ENCODE results near the gene ITGAV.
A peak's percentile ranks its signal among the peaks of the same experiment; 100 is the strongest.

ITGAV gene

DNA sequence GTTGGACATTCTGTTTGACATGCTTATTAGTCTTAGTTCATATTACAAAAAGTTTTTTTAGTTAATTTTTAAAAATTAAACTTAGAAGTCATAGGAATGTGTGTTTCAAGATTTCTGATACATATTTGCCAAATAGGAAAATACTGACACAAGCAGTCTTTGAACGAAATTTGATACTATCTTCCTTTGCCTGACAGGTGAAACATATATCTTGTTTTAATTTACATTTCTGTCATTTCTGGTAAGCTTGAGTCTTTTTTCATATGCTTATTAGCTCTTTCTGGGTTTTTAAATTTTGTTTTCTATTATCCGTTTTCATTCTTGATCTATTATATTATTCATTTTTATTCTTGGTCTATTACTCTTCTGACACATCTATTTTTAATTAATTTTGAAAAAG, 24.5 kb downstream of the ITGAV start:
- no peak for DNase-seq

DNA sequence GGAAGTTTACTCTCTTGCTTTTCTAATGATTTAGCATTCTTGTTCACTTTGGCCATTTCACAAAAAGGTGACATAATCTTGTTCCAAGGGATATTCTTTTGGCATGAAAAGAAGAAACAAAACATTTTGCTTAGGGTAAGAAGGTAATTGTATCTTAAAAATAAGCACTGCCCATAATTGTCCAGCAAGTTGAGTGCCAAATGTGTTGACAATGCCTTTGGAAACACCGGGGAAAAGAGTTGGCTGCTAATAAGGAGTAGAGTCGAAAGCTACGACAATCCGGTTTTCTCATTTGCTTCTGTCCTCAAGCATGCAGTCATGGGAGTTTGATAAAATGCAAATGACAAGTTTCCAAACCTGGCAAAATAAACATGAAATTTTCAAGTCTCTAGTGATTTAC, 27.3 kb downstream of the ITGAV start:
- DNase-seq = no peak

DNA sequence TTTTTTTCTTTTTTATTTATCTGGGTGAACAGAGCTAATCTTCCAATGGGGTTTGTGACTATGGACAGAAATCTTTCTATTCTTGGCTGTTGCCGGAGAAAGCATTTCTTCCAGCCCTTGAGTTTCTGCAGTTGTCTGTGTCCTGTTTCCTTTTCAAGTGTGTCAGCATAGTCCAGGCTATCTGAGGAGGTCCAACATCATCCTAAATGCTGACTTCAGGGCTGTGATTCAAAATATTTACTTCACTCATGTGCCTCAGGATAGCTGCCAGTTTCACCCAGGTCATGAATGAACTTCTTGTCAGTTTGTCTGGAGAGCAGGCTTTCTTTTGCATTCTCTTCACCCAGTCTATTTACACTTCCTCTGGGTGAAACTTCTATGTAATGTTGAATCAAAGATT, 27.9 kb downstream of the ITGAV start:
- no peak for DNase-seq

DNA sequence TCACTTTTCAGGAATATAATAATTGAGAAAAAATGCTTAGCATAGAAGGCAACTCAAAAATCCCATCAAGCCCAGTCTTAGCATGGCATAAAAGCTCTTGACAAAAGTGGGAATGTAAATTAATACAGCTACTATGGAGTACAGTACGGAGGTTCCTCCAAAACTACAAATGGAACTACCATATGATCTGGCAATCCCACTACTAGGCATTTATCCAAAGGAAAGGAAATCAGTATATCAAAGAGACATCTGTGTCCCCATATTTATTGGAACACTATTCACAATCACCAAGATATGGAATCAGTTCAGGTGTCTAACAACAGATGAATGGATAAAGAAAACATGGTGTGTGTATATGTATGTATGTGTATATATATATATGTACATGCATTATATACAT, 28.8 kb downstream of the ITGAV start:
- DNase-seq = no peak

DNA sequence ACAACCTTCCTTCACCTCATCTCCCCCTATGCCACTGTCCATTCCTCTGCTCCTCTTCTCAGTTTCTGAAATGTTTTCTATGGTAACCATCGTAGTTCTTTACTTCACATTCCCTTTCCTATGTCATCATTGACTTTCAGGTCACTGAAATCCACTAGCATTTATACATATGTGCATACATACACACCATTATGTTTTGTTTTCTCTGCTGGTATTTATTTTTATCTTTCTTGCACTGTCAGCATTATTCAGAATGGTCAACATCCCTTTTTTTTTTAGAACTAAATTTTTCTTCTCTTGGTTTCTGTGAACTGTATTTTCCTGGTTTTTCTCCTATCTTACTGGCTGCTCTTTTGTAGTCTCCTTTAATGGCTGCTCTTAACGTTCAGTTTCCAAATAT, 33.2 kb downstream of the ITGAV start:
- DNase-seq = no peak

DNA sequence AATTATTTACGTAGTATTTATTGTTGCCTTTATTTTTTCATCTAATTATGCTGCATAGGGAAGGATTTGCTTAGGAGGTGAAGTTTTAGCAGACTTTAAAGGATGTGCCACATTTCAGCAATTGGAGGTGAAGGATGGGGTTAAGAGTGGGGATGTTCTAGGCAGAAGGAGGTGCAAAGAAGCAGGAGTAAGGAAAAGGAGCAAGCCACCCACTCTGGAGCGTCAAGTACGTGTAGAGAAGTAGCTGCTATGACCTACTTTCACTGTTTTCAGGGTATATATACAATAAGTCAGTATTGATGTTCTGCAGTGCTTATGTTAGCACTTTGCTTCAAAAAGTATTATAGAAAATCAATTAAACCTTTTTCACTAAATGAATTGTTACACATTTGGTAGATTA, 34.4 kb downstream of the ITGAV start:
- DNase-seq = no peak

DNA sequence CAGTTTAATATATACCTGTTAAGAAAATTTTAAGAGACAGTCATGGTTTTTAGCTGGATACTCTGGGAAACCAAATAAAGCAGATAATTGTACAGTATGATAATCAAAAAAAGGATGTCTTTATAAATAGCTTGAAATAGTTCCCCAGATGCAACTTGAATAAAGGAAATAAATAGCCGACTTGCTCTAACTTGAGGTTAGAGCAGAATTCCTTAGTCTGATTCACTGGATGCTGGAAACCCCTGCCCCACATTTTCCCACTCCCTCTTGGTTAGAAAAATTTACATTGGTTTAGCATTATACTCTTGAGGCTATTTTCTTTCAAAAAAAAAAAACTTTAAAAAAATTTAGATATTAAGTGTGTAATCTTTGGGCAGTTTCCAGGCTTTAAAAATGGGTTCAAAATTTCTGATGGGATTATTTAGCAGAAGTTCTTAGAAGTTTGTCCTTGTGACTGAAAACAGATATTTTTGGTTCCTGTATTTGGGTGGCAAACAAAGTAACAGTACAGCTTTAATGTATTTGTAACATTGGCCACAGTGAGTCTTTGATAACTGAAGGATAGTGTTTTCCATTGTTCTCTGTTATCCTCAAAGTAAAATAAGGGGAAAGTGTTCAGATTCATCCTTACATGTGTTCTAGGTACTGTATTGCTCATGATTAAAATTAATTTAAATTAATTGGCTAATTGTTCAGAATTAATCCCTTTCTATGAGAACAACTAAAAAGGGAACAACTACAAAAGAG, 39.6 kb downstream of the ITGAV start:
- no peak for DNase-seq

DNA sequence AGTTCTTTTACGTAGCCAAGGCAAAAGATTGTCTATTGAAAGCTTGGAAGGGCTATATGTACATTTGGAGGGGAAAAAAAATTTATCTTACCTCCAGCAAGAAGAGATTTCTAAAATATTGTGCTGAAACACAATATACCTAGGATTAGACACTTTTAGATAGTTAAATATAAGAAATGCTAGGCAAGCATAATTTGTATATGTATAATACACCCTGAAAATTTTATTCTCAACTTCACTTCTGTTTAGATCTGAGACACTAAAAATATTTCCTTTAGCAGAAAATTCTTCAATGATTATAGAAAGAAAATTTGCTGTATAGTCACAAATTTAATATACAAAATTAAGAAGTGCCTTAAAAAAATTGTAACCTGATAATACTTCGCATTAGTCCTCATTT, 42.6 kb downstream of the ITGAV start:
- DNase-seq = no peak

DNA sequence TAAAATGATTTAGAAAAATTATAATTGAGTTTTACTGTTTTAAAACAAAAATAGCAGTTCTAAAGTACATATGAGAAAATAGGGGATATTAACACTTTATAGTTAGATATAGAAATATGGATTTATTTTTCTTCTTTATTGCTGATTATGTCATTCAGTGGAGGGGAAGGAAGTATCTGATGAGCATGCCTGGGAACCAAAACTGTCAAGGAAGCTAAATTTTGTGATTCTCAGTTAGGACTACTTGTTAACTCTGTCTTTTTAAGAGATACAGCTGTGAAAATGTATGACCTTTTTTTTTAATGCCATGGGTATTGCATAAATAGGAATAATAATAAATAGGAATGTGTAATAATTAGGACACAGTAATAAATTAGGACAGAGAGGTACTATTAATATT, 44.8 kb downstream of the ITGAV start:
- DNase-seq = no peak

DNA sequence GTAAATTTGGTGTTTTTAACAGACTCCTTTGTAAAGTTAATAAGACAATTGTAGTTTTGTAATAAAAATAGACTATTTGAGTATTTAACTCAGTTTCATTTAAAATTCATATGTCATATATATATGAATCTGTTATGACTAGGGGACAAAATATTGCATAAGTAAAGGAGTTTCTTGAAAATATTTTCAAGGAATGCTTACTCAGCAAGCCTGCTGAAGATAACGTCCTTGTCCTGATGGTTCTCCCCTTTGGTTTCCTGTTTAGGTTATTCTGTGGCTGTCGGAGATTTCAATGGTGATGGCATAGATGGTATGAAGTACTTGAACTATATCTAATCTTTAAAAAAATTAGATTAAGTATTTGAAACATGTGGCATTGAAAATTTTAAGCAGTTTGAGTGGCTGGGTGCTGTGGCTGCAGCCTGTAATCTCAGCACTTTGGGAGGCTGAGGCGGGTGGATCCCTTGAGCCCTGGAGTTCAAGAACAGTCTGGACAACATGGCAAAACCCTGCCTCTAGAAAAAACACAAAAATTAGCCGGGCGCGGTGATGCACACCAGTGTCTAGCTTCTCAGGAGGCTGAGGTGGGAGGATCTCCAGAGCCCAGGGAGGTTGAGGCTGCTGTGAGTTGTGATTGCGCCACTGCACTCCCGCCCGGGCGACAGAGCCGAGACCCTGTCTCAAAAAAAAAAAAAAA, 47.1 kb downstream of the ITGAV start:
- DNase-seq = no peak

DNA sequence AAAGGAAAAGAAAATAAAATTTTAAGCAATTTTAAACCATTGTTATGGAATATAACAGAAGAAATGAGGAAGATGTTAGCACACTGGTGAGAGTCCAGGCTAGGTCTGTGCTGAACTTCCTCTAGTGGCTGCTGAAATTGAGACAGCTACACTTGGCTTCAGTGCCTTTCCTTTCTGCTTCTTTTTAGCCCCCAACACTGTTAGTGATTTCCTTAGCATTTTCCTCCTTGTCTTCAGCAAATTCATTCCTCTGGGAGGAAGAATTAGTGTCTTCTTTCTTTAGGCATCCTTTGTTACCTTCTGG, 47.6 kb downstream of the ITGAV start:
- DNase-seq = no peak

DNA sequence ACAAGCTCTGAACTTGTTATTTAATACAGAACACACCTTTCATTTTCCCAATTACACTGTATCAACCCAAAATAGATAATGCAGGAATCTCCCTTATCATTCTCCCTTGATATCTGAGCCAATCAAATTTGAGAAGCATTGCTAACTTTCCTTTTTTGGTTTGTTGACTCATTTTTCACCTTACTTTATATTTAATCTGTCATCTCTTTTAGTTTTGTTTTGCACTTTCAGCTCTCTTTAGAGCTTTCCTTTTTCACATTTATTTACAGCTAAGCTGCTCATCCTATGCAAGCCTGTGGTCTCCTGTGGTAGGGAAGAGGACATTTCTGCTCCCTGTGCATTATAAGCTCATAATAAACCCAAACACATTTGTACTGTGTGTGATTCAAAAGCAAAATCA, 50.1 kb downstream of the ITGAV start:
- no peak for DNase-seq

DNA sequence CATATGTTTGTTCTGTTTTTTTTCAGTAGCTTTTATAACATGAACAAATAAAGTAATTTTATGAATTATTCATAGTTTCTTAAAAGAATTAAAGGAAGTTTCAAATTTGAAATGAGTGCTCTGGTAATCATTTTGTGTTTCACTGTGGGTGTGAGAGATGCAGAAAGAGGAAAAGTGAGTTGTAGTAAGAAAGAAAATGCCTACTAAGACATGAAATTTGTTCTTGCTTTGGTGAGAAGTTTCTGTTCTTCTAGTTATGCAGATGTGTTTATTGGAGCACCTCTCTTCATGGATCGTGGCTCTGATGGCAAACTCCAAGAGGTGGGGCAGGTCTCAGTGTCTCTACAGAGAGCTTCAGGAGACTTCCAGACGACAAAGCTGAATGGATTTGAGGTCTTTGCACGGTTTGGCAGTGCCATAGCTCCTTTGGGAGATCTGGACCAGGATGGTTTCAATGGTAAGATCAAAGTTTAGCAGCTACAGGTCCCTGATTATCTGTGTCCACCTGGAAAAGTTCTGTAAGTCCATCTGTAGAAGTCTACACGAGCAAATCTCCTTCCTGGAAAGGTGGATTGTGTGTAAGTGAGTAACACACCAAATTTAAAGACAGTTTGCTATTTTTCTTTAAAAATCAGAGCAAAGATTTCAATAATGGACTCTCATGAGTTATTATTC, 51.4 kb downstream of the ITGAV start:
- DNase-seq = no peak

DNA sequence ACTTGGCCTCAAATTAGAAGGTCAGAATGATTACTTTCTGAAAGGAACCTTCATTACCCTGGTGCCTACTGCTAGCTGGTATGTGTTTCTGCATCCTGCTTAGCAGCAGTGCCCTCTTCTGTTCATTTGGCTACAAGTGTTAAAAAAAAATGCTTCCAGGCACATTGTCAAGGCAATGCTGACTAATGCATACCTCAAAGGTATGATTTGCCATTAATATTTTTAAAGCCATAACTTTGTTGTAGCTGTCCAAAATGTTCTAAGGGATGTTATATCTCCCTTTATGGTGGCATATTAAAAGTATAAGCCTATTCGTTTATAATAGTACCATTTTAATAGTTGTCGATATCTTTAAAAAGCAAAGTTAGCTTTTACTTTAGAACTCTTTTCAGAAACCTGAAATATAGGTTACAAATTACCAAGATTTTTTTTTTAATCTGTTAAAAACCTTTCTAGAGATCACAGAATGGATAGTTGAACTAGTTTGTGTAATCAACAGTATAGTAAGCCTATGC, 52.0 kb downstream of the ITGAV start:
- peak in 1 of 2 experiments; percentile 9 for DNase-seq

DNA sequence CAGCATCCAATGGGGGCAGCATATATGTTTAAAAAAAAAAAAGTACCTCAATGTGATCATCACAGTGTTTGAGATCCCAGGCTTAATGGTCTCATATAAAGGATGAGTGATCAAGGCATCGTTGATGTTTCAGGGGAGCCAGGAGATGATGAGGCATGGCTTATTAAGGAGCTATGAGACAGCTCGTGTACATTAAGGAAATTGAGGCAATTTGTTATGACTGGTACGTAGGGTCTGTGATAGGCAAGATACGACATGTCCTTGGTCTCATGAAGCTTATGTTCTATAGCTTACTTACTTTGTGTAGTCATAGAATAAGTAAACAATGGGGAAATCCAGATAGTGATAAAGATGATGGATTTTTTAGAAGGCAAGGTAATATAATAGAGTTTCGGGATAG, 54.9 kb downstream of the ITGAV start:
- no peak for DNase-seq

DNA sequence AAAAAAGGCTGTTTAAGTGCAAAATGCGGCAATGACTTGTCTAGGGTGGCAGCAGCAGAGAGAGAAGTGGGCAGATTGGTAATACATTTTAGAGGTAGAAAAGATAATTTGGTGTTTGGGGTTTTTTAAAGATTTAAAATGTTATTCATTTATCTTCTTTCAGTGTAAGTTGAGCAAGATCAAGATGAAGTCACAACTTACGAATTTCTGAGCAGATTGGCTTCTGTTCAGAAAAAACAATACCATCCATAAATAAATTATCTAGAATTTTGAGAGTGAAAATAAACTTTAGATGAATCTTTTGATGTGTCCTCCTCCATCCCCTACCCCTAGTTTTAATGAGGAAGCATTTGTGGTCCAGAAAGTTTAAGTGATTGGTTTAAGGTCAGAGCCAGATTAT, 56.1 kb downstream of the ITGAV start:
- no peak for DNase-seq

DNA sequence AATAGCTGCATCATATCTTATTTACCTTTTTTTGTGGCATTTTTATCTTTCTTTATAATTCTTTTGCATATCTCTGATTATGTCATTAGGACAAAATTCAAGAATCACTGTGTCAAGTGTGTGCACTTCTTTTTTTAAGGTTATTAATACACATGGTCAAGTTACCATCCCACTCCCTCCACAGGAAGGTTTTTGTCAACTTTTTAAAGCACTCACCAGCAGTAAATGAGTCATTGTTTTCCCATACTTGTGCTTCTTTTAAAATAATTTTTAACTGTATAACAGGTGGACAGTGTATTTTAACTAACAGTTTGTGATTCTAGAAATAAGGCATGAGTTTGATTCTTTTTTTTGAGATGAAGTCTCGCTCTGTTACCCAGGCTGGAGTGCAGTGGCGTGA, 58.3 kb downstream of the ITGAV start:
- DNase-seq = no peak

DNA sequence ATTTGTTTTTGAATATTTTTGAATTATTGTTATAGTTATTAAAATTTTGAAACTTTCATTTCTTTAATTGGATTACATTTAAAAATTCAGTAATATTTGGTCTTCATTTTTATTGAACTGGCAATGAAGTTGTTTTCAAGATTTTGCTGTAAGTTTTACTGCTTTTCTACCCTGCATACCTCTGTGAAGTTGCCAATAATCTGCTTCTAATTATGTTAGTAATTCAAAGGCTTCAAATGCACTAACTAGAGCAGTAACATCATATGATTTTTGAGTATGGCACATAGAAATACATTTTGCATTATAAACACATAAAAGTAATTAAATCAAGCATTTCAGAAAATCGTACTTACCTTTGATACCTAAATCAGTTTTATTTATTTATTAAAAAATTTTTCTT, 63.7 kb downstream of the ITGAV start:
- DNase-seq = no peak

DNA sequence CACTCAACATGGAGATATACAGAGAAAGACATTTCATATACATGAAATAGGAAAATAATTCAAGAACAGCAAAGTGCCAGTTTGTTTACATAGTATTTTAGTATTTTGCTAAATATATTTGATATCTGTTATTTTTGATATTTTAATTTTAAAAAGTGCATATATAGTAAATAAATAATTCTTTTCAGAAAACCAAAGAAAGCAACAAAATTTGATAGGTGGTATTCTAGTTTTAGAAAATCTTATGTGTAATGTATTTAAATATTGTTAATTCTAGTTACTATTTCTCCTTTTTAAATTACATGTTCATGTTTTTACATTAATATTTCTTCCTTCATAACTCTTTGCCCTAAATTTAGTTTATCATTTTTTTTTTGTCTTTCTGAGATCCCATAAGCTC, 69.5 kb downstream of the ITGAV start:
- DNase-seq = no peak

DNA sequence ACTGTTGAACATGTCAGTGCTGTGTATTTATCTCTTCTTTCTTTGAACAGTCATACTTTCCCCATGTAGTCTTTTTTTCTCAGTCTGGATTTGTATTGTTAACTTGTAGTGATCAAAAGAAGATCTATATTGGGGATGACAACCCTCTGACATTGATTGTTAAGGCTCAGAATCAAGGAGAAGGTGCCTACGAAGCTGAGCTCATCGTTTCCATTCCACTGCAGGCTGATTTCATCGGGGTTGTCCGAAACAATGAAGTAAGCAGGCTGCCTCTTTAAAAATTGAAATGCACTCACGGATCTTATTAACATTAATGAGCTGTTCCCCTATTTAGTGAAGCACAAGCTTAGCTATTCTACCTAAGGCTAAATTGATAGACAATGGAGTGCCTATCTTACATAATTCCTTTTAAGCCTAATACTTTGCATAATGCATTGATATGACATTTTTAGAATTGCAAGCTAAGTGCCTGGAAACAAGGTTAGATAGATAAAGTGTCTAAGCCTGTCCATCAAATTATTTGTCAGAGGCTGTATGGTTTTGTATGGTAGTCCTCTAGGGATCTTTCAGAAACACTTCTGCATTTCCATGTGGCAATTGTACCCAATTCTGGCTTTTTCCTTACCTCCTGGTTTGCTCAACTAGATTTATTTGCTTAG, 74.7 kb downstream of the ITGAV start:
- DNase-seq = no peak

DNA sequence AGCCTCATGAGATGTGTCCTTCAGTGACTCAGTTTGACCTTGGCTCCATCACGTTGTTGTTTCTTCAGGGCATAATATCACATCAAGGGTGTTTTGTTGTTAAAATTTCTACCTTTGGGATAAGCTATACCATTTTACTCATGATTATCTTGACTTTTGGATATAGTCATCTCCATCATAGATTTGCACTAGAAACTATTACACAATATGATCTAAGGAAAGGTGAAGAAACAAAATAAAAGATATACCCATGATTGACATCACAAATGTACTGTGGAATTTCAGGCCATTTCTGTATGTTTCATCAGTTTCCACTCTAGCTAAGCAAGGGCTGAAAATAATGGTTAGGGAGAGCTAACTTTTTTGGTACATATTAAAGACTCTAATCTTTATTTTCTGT, 79.3 kb downstream of the ITGAV start:
- no peak for DNase-seq

DNA sequence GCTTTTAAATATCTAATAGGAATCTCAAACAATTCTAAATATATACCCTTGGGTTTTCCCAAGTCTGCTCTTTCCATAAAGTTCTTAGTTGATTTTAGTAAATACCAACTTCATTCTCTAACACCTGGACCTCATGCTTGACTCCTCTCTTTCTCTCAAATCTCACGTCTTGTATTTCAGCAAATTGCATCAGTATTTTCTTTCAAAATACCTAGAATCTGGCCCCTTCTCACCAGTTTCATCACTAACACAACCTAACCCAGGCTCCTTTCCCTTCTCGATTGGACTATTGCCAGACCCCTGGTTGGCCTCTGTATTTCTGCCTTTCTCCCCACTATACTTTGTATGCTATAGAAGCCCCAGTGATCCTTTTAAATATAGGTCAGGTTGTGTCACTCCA, 81.0 kb downstream of the ITGAV start:
- DNase-seq = no peak

DNA sequence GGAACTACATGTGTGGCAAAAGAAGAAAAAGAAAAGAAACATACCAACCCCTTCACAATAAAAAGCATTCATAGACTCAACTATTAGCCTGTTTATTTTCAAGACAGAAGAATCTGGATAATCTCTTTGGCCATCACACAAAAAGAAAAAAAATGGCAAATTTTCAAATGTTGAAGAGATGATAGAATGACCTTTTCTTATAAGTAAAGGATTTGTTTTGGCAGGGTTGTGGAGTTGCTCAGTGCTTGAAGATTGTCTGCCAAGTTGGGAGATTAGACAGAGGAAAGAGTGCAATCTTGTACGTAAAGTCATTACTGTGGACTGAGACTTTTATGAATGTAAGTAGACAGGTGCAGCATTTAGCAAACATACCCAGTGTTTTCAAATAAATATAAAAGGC, 85.5 kb downstream of the ITGAV start:
- DNase-seq = no peak

DNA sequence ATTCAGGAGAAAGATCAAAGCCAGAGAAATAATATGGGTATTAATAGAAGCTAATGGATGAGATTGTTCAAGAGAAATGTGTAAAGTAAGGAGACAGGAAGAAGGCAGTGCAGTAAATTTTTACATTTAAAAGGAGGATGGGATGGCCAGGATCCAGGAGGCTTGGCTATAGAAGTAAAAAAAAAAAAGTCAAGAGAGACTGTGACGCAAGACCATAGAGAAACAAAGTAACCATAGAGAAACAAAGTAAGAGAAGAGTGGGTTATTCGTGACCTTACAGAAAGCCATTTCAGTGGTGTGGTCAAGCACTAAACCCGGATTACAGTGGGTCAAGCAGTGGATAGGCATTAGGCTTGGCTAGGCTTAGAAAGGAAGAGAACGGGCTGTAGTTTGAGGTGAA, 93.5 kb downstream of the ITGAV start:
- no peak for DNase-seq

Measured in cerebellar nuclear complex (tissue), 1 donor.